HepG2 (cell line): ENCODE measurements around the gene SKI. TPM values are rescaled to one million over a fixed set of nuclear protein-coding genes. Genes with fewer than 3 reads are reported as not detected.

ENCODE experiments used
- ATAC-seq: fragments of 200-7000 bp; cut with Tn5 transposase; 3 replicates; pipeline ENCODE4 v1.9.1; 2020; ENCODE audit warnings: mild to moderate bottlenecking, moderate library complexity
- BruUV-seq: library from RNA; stranded (reverse); fragments of 400-500 nt; replicated peaks from 2 replicates; lab custom pipeline; 2021; lab: Mats Ljungman, UMichigan
- CTCF ChIA-PET: fragments of 300-600 bp; formaldehyde crosslinking; extraction: SDS; loops from one replicate; lab custom pipeline; 2021; ENCODE audit warnings: low total read pairs, inconsistent platforms, low intra/inter-chr PET ratio; lab: Yijun Ruan, JAX
- POLR2A ChIA-PET: fragments of 350-600 bp; sonication (Branson Sonifier 250); formaldehyde crosslinking; loops from one replicate; lab custom pipeline; 2020; ENCODE audit warnings: antibody characterized with exemption, inconsistent platforms; lab: Yijun Ruan, JAX
- DNase-seq: peaks from one replicate; pipeline ENCODE4 v3.0.0-alpha.2; 2015; ENCODE audit warnings: low spot score
- FAIRE-seq: peaks from 3 replicates; lab custom pipeline; 2011; peaks lifted over from hg19 to GRCh38; lab: Jason Lieb, UNC
- H2AFZ ChIP-seq: one replicate; pipeline ENCODE4 v1.6.1; 2011; ENCODE audit warnings: low read length, inconsistent platforms
- H3K27ac ChIP-seq: fragments of 300-600 bp; 3 replicates; pipeline ENCODE4 v1.8.0; 2011; ENCODE audit warnings: mixed run types, mild to moderate bottlenecking, mixed read lengths, low read length, inconsistent platforms; ENCODE audit not compliant: insufficient read depth; ENCODE audit errors: extremely low read length
- H3K27me3 ChIP-seq, 2 experiments: fragments of 200-600 bp in 1 of 2; 2 replicates in 1 of 2; 3 replicates in 1 of 2; pipeline versions ENCODE4 v1.6.0 to v1.8.0; 2011; ENCODE audit warnings: low read length in 2 of 2, mild to moderate bottlenecking in 2 of 2, moderate library complexity in 2 of 2, inconsistent platforms in 1 of 2; ENCODE audit not compliant: insufficient read depth in 2 of 2, control insufficient read depth in 1 of 2
- H3K36me3 ChIP-seq, 2 experiments: fragments of 200-600 bp in 1 of 2; replicated peaks in 1 of 2; 2 replicates in 1 of 2; 3 replicates in 1 of 2; pipeline versions ENCODE4 v1.5.1 to v1.8.0; 2011; ENCODE audit warnings: low read length in 2 of 2, inconsistent platforms in 1 of 2; ENCODE audit not compliant: insufficient read depth in 2 of 2, control insufficient read depth in 1 of 2
- H3K4me1 ChIP-seq: 2 replicates; pipeline ENCODE4 v1.5.1; 2012; ENCODE audit warnings: low read length, inconsistent platforms; ENCODE audit not compliant: insufficient read depth
- H3K4me2 ChIP-seq: 2 replicates; pipeline ENCODE4 v1.6.0; 2011; ENCODE audit warnings: low read depth, low read length, inconsistent platforms
- H3K4me3 ChIP-seq, 3 experiments: fragments of 200-600 bp in 1 of 3; sonication (generic), shearing (Covaris generic) in 1 of 3; replicated peaks in 1 of 3; 2 replicates each; pipeline ENCODE4 v1.5.1; 2011 to 2016; ENCODE audit warnings: low read length in 3 of 3, inconsistent platforms in 2 of 3, low read depth in 2 of 3, mild to moderate bottlenecking in 2 of 3, control low read depth in 1 of 3, mixed read lengths in 1 of 3; ENCODE audit not compliant: insufficient read depth in 1 of 3
- H3K79me2 ChIP-seq: one replicate; pipeline ENCODE4 v1.6.1; 2011; ENCODE audit warnings: low read length, inconsistent platforms; ENCODE audit not compliant: insufficient read depth
- H3K9ac ChIP-seq: 2 replicates; pipeline ENCODE4 v1.6.0; 2011; ENCODE audit warnings: mild to moderate bottlenecking, low read depth, low read length, inconsistent platforms; ENCODE audit not compliant: insufficient read depth
- H3K9me3 ChIP-seq: 2 replicates; pipeline ENCODE4 v1.5.1; 2012; ENCODE audit warnings: mild to moderate bottlenecking, low read length
- H4K20me1 ChIP-seq: 2 replicates; pipeline ENCODE4 v1.6.0; 2011; ENCODE audit warnings: inconsistent platforms, mild to moderate bottlenecking, low read length, moderate library complexity; ENCODE audit not compliant: insufficient read depth
- DR1 ChIP-seq: sonication (generic); formaldehyde crosslinking; IDR thresholded peaks from 2 replicates; pipeline ENCODE4 v1.8.0; 2021; ENCODE audit warnings: mild to moderate bottlenecking, missing genetic modification reagents, inconsistent platforms
- ZFP36L1 ChIP-seq: sonication (generic); formaldehyde crosslinking; IDR thresholded peaks from 2 replicates; pipeline ENCODE4 v1.8.0; 2022; ENCODE audit warnings: mild to moderate bottlenecking, missing genetic modification reagents, moderate library complexity
- ZNF652 ChIP-seq: IDR thresholded peaks from 2 replicates; pipeline ENCODE4 v1.6.1; 2016; ENCODE audit warnings: low read depth, borderline replicate concordance
- WGBS: methylation state at CpG from one replicate; pipeline ENCODE4 v1.1.6; 2017; ENCODE audit warnings: low lambda C conversion rate; 5-methylcytosine and 5-hydroxymethylcytosine counted together
- in situ Hi-C: cut with HindIII; loops from 2 replicates; pipeline ENCODE4 v1.10.0; 2017; ENCODE audit warnings: low pct_unique_long_range_greater_than_20kb; ENCODE audit not compliant: extremely low pct_ligation_motif_present
- intact Hi-C: fragments of 100-400 bp; cut with micrococcal nuclease; formaldehyde crosslinking; loops from one replicate; pipeline ENCODE4 v1.10.0; 2022; ENCODE audit not compliant: unreplicated experiment
- polyA plus RNA-seq, 8 experiments: library from polyadenylated mRNA; depleted of rRNA in 3 of 8; stranded (reverse) in 7 of 8; unstranded in 1 of 8; fragments of >200 nt; fragmentation: Illumina TruSeq in 4 of 8; extraction: Trizol in 4 of 8; gene quantifications; 2 replicates each; pipeline versions ENCODE4 v1.2.1 to v1.2.3, GENCODE V29; 2011 to 2016; ENCODE audit warnings: low read depth in 4 of 8, missing spikeins in 1 of 8, mixed read lengths in 1 of 8; ENCODE audit not compliant: insufficient read depth in 1 of 8
- total RNA-seq, 5 experiments: library from RNA; depleted of rRNA; stranded (reverse); fragments of >200 nt; fragmentation: Illumina TruSeq; extraction: Trizol; gene quantifications; 2 replicates each; pipeline ENCODE4 v1.2.3, GENCODE V29; 2016; ENCODE audit warnings: low read depth in 1 of 5
- TF ChIP-seq, protein P1 (sequence below): sonication (generic); formaldehyde crosslinking; IDR thresholded peaks from 2 replicates; pipeline ENCODE4 v1.5.1; 2020; ENCODE audit warnings: mild to moderate bottlenecking, missing genetic modification reagents, moderate library complexity

The SKI gene
- total and polyA plus RNA-seq, 2 of the 13 experiments (the other 11 are each of a cell fraction or from before 2014, with no cell fraction given): 4.7 to 6.9 TPM

DNA sequence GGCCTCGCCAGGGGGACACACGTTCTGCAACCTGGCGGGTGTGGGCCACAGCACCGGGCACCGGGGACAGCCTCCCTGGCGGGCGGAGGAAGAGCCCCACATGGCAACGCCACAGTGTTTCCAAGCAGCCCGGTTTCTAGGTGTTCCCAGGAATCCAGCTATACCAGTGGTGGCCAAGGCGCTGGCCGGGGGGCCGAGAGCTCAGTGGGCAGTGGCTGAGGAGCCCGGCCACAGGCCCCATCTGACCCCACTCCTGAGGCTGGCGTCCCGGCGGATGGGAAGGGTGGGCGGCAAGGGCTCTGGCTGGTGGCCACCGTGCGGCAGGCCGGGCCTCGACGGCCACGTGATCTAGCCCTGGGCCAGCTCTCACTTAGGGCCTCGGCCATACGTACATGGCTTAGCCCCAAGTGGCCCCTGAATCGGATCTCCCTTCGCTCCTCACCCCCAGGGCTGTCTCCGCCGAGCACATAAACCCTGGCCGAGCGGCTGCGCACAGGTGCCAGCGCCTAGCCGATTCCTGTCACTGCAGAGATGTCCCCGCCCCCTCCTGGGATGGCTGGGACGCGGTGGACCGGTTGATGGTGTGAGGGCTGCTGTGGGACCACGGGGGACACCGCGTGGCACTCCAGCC lies 94.6 kb downstream of the SKI start:
- 68% methylated on average over 8 of the region's 41 CpGs for WGBS
- TF ChIP-seq, protein P1, sequence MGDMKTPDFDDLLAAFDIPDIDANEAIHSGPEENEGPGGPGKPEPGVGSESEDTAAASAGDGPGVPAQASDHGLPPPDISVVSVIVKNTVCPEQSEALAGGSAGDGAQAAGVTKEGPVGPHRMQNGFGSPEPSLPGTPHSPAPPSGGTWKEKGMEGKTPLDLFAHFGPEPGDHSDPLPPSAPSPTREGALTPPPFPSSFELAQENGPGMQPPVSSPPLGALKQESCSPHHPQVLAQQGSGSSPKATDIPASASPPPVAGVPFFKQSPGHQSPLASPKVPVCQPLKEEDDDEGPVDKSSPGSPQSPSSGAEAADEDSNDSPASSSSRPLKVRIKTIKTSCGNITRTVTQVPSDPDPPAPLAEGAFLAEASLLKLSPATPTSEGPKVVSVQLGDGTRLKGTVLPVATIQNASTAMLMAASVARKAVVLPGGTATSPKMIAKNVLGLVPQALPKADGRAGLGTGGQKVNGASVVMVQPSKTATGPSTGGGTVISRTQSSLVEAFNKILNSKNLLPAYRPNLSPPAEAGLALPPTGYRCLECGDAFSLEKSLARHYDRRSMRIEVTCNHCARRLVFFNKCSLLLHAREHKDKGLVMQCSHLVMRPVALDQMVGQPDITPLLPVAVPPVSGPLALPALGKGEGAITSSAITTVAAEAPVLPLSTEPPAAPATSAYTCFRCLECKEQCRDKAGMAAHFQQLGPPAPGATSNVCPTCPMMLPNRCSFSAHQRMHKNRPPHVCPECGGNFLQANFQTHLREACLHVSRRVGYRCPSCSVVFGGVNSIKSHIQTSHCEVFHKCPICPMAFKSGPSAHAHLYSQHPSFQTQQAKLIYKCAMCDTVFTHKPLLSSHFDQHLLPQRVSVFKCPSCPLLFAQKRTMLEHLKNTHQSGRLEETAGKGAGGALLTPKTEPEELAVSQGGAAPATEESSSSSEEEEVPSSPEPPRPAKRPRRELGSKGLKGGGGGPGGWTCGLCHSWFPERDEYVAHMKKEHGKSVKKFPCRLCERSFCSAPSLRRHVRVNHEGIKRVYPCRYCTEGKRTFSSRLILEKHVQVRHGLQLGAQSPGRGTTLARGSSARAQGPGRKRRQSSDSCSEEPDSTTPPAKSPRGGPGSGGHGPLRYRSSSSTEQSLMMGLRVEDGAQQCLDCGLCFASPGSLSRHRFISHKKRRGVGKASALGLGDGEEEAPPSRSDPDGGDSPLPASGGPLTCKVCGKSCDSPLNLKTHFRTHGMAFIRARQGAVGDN (CRISPR knock-in tag): peak; percentile 16; the same call in 1 of the 2 replicates
- no peak for TF ChIP-seq DR1
- TF ChIP-seq ZFP36L1 (CRISPR knock-in tag): no peak
- no peak for TF ChIP-seq ZNF652
- TF ChIP-seq, all 625 proteins: peak for 1

More for the DNA sequence above, 94.6 kb downstream of the SKI start:
- Histone ChIP-seq H3K27me3 (peaks cover 21 to 78% of the 10 kb centered on the region in 2 experiments), H3K9me3 (no peaks in the 10 kb centered on the region), H3K36me3 (no peaks in the 10 kb centered on the region), H3K4me1 (peaks cover 28% of the 10 kb centered on the region), H3K4me2 (peak overlapping the region; percentile 45), H3K4me3 (peak overlapping the region in 2 of 3 experiments; percentile 5 to 36; a peak in 1 of 6 replicates), H3K79me2 (no peaks in the 10 kb centered on the region), H2AFZ (no peak overlapping the region), H3K27ac (no peak overlapping the region), H4K20me1 (no peaks in the 10 kb centered on the region), H3K9ac (no peak overlapping the region)
- CTCF ChIA-PET: no interaction called here
- no peak for DNase-seq
- POLR2A ChIA-PET: no interaction called here
- in situ Hi-C loops (no loop called here), intact Hi-C loops (no loop called here)
- no TSS peak for BruUV-seq
- no peak for FAIRE-seq
- ATAC-seq: peak; percentile 5
